Astrocyte (in vitro differentiated cells and primary cell): ENCODE results near the gene ADCK1. TPM values are rescaled to one million over a fixed set of nuclear protein-coding genes. Genes with fewer than 3 reads are reported as not detected.
"Not testable (repeated sequence)": the region's sequence is repeated elsewhere in the genome, so short reads cannot be mapped to it uniquely, and the experiment has no call there.

Experiments used
- DNase-seq: peaks from one replicate; pipeline ENCODE4 v3.0.0-alpha.2; 2010; ENCODE audit warnings: low read depth
- FAIRE-seq: peaks from 2 replicates; lab custom pipeline; 2011; peaks lifted over from hg19 to GRCh38; lab: Jason Lieb, UNC
- H2AFZ ChIP-seq: 2 replicates; pipeline ENCODE4 v1.6.0; 2012; ENCODE audit warnings: low read depth, low read length, inconsistent platforms
- H3K27ac ChIP-seq: 2 replicates; pipeline ENCODE4 v1.5.1; 2011; ENCODE audit warnings: low read depth, low read length, inconsistent platforms
- H3K27me3 ChIP-seq: 2 replicates; pipeline ENCODE4 v1.6.0; 2011; ENCODE audit warnings: low read length, inconsistent platforms; ENCODE audit not compliant: insufficient read depth
- H3K36me3 ChIP-seq: 2 replicates; pipeline ENCODE4 v1.5.1; 2011; ENCODE audit warnings: low read length, inconsistent platforms; ENCODE audit not compliant: insufficient read depth
- H3K4me1 ChIP-seq: 2 replicates; pipeline ENCODE4 v1.5.1; 2011; ENCODE audit warnings: low read length, inconsistent platforms; ENCODE audit not compliant: insufficient read depth
- H3K4me2 ChIP-seq: 2 replicates; pipeline ENCODE4 v1.6.0; 2012; ENCODE audit warnings: low read length, inconsistent platforms
- H3K4me3 ChIP-seq: 2 replicates; pipeline ENCODE4 v1.5.1; 2011; ENCODE audit warnings: low read depth, mild to moderate bottlenecking, low read length, inconsistent platforms; ENCODE audit not compliant: insufficient read depth
- H3K79me2 ChIP-seq: 2 replicates; pipeline ENCODE4 v1.6.0; 2012; ENCODE audit warnings: mild to moderate bottlenecking, low read length, inconsistent platforms; ENCODE audit not compliant: insufficient read depth
- H3K9ac ChIP-seq: 2 replicates; pipeline ENCODE4 v1.6.0; 2012; ENCODE audit warnings: mild to moderate bottlenecking, low read length, inconsistent platforms
- H3K9me3 ChIP-seq: 2 replicates; pipeline ENCODE4 v1.5.1; 2012; ENCODE audit warnings: low read depth, mild to moderate bottlenecking, low read length, inconsistent platforms; ENCODE audit not compliant: insufficient read depth
- H4K20me1 ChIP-seq: 2 replicates; pipeline ENCODE4 v1.6.0; 2012; ENCODE audit warnings: low read length, inconsistent platforms; ENCODE audit not compliant: insufficient read depth
- H3K27ac Mint-ChIP-seq: one replicate; pipeline ENCODE4 v1.8.0; 2021; ENCODE audit warnings: mild to moderate bottlenecking, mixed read lengths; ENCODE audit not compliant: unreplicated experiment
- H3K27me3 Mint-ChIP-seq: one replicate; pipeline ENCODE4 v1.8.0; 2021; ENCODE audit warnings: low read depth, mixed read lengths; ENCODE audit not compliant: unreplicated experiment
- H3K36me3 Mint-ChIP-seq: one replicate; pipeline ENCODE4 v1.8.0; 2021; ENCODE audit warnings: low read depth, mixed read lengths; ENCODE audit not compliant: unreplicated experiment
- H3K4me1 Mint-ChIP-seq: one replicate; pipeline ENCODE4 v1.8.0; 2021; ENCODE audit warnings: low read depth, mixed read lengths; ENCODE audit not compliant: unreplicated experiment
- H3K4me3 Mint-ChIP-seq: one replicate; pipeline ENCODE4 v1.8.0; 2021; ENCODE audit warnings: mild to moderate bottlenecking, moderate library complexity, mixed read lengths; ENCODE audit not compliant: unreplicated experiment
- H3K9me3 Mint-ChIP-seq: one replicate; pipeline ENCODE4 v1.8.0; 2021; ENCODE audit warnings: mild to moderate bottlenecking, mixed read lengths; ENCODE audit not compliant: unreplicated experiment
- CTCF ChIP-seq: IDR thresholded peaks from 2 replicates; pipeline ENCODE4 v1.5.1; 2011; ENCODE audit warnings: low read depth, mild to moderate bottlenecking, inconsistent platforms, low read length, moderate library complexity; ENCODE audit not compliant: insufficient read depth
- EZH2 ChIP-seq: IDR thresholded peaks from 2 replicates; pipeline ENCODE4 v1.6.1; 2012; ENCODE audit warnings: mild to moderate bottlenecking, low read length, inconsistent platforms; ENCODE audit not compliant: insufficient read depth
- total RNA-seq: library from RNA; stranded (reverse); gene quantifications from 2 replicates; pipeline ENCODE4 v1.2.1, GENCODE V29; 2021

The ADCK1 gene
- total RNA-seq, 1 donor from 2014 or later: 5.8 TPM

DNA sequence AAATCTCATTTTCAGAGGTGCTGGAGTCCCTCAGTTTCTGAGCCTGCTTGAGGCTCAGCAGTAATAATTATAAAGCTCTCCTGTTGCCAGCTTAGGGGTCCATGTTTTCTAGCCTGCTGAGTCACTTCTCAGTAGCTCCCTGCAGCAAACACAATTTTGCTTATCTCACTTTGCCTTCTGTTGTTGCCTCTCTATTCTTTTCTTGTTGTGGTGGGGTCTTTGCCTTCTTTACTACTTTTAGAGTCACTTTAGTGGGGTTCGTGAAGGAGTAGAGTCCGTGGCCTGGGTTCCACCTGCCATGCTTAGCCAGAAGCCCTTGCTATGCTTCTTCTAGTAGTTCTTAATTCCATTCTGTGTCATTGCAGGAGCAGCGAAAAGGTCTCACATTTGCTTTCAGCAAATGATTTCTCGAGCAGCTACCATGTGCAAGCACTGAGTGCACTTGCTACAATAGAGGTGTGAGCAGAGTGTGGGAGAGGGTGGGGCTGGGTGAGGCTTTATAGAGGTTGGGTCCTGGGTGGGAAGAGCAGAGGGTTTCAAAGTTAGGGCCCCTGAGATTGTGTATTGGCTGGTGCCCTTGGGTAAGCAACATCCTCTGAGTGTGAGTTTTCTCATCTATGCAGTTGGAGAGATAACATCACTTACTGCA is 114.3 kb downstream of the ADCK1 start:
- Histone ChIP-seq H3K4me3 (no peak overlapping the region), H2AFZ (no peak overlapping the region), H3K9ac (no peak overlapping the region), H3K4me1 (no peaks in the 10 kb centered on the region), H3K27ac (no peak overlapping the region), H3K9me3 (no peaks in the 10 kb centered on the region), H4K20me1 (no peaks in the 10 kb centered on the region), H3K4me2 (no peak overlapping the region), H3K36me3 (no peaks in the 10 kb centered on the region), H3K79me2 (no peaks in the 10 kb centered on the region), H3K27me3 (no peaks in the 10 kb centered on the region)
- Mint-ChIP-seq H3K9me3 (no peaks in the 10 kb centered on the region), H3K27ac (no peak overlapping the region), H3K4me3 (no peak overlapping the region), H3K4me1 (no peaks in the 10 kb centered on the region), H3K27me3 (no peaks in the 10 kb centered on the region), H3K36me3 (no peaks in the 10 kb centered on the region)
- TF ChIP-seq CTCF (no peak), EZH2 (no peak)
- no peak for FAIRE-seq
- no peak for DNase-seq

DNA sequence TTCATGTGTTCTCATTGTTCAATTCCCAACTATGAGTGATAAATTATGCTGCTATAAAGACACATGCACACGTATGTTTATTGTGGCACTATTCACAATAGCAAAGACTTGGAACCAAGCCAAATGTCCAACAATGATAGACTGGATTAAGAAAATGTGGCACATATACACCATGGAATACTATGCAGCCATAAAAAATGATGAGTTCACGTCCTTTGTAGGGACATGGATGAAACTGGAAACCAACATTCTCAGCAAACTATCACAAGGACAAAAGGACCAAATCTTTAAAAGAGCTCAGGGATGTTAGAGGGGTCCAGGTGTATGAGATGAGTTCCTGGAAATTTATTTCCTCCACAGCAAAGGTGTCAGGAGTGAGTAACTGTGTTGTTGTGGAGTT is 115.5 kb downstream of the ADCK1 start:
- not testable (repeated sequence) for H3K36me3 Mint-ChIP-seq, H3K9ac ChIP-seq, H3K4me2 ChIP-seq, H3K79me2 ChIP-seq, H3K4me1 ChIP-seq, H2AFZ ChIP-seq, H3K9me3 ChIP-seq, H3K27ac ChIP-seq, DNase-seq, FAIRE-seq, H3K4me3 ChIP-seq, H3K27me3 Mint-ChIP-seq, H3K9me3 Mint-ChIP-seq, H3K4me1 Mint-ChIP-seq, H4K20me1 ChIP-seq, H3K27ac Mint-ChIP-seq, H3K4me3 Mint-ChIP-seq, H3K27me3 ChIP-seq, H3K36me3 ChIP-seq

DNA sequence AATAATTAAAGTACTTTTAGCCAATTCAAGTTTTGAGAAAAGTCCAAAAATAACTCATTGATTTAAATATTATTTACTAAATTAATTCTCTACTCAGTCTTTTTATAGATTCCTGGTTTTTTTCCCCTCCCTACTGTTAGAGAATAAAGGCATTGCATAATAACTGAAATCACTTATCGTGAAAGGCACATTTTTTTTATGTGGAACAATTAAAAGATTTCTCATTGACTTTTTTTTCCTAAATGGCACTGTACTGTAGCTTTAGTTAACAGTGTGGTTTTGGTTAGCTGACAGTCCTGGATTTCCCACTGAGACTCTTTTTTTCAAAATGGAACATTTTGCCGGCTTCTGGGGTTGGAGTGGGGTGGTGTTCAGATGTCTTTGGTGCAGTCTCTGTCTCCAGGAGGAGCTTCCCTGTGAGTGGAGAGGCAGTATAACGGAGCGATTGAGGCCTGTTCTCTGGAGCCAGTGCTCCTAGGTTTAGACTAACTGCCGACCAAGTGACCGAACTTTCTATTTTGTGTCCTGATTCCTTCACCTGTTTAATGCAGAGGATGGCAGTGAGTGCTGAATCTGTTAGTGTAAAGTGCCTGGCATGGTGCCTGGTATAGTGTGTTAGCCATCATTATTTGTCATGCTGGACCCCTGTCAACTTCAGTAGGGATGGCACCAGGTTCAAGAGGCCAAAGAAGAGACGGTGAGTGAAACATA is 117.7 kb downstream of the ADCK1 start:
- TF ChIP-seq CTCF (no peak), EZH2 (no peak)
- H3K9ac ChIP-seq: no peak overlapping the region
- H3K27me3 Mint-ChIP-seq: no peaks in the 10 kb centered on the region
- H3K27me3 ChIP-seq: no peaks in the 10 kb centered on the region
- H3K4me3 ChIP-seq: no peak overlapping the region
- H3K27ac ChIP-seq: no peak overlapping the region
- H3K4me3 Mint-ChIP-seq: no peak overlapping the region
- DNase-seq: no peak
- no peak overlapping the region for H2AFZ ChIP-seq
- H3K27ac Mint-ChIP-seq: no peak overlapping the region
- H3K36me3 ChIP-seq: no peaks in the 10 kb centered on the region
- no peak overlapping the region for H3K4me2 ChIP-seq
- no peaks in the 10 kb centered on the region for H3K4me1 Mint-ChIP-seq
- peaks cover 4% of the 10 kb centered on the region for H3K36me3 Mint-ChIP-seq
- H3K9me3 ChIP-seq: no peaks in the 10 kb centered on the region
- FAIRE-seq: no peak
- H4K20me1 ChIP-seq: no peaks in the 10 kb centered on the region
- H3K4me1 ChIP-seq: no peaks in the 10 kb centered on the region
- no peaks in the 10 kb centered on the region for H3K79me2 ChIP-seq
- peaks cover 4% of the 10 kb centered on the region for H3K9me3 Mint-ChIP-seq
